H1 (cell line): ENCODE results near the gene SRRM4. TPM values are rescaled to one million over a fixed set of nuclear protein-coding genes. Genes with fewer than 3 reads are reported as not detected.

Experiments
- CBX8 ChIP-seq: fragments of 300-800, 300-1000 bp; sonication (generic); IDR thresholded peaks from 2 replicates; pipeline ENCODE4 v1.7.1; 2016; ENCODE audit warnings: low read depth, low read length, borderline replicate concordance
- POU5F1 ChIP-seq: IDR thresholded peaks from 2 replicates; pipeline ENCODE4 v1.6.1; 2011; ENCODE audit warnings: low read depth, mild to moderate bottlenecking, low read length, moderate library complexity
- RAD21 ChIP-seq, 2 experiments: IDR thresholded peaks in 1 of 2; conservative IDR thresholded peaks in 1 of 2; 2 replicates each; pipeline ENCODE4 v1.6.1; 2011; ENCODE audit warnings: low read depth in 2 of 2, low read length in 2 of 2, improper control_type of control experiment in 1 of 2, inconsistent platforms in 1 of 2, mild to moderate bottlenecking in 1 of 2, moderate library complexity in 1 of 2
- TCF12 ChIP-seq: IDR thresholded peaks from 2 replicates; pipeline ENCODE4 v1.6.1; 2011; ENCODE audit warnings: low read depth, mild to moderate bottlenecking, low read length
- polyA plus RNA-seq, 7 experiments: library from polyadenylated mRNA; depleted of rRNA in 3 of 7; stranded (reverse) in 5 of 7; unstranded in 2 of 7; fragments of >200 nt in 5 of 7; fragments of 200-250 nt in 2 of 7; gene quantifications; 1 replicate in 5 of 7; 2 replicates in 1 of 7; 4 replicates in 1 of 7; pipeline versions ENCODE4 v1.2.1 to v1.2.3, GENCODE V29; 2011 to 2013; ENCODE audit warnings: missing spikeins in 2 of 7, mixed read lengths in 2 of 7
- total RNA-seq: library from RNA; stranded (reverse); fragmentation: NEBNext Ultra II Directional; extraction: Animal tissue kit (Norgen Biotek cat#: 25700); gene quantifications from 2 replicates; pipeline ENCODE4 v1.2.1, GENCODE V29; 2021

SRRM4 gene
- total and polyA plus RNA-seq, 2 of the 8 experiments (the other 6 are each of a cell fraction or from before 2014, with no cell fraction given): 0.53 to 1.1 TPM

DNA sequence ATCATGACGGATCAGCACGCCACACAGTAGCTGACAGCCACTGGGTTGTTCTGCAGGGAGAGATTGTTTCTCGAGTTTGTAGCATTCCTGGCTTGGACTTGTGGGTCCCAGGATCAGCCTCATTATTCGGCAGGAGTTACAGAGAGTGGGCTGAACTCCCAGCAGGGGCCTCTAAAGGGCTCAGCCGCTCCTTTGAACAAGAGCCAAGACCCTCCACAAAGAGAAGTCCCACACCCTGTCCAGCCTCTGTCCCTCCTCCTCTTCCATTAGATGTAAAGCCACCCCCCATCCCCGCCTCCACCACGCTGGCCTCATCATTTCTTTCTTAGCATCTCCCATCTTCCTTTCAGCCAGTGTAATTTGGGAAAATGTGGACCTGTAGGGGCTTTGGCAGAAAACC is 100.7 kb downstream of the SRRM4 start (continued):
- TF ChIP-seq POU5F1 (no peak), CBX8 (no peak), RAD21 (IDR thresholded peaks at IDR 0.05 in 1 of 2, conservative IDR thresholded peaks at IDR 0.05 in 1 of 2; ENCODE audit: low read depth in 2 of 2, low read length in 2 of 2) (no peak), TCF12 (no peak)
